OCI-LY1 (cell line): Measurements from ENCODE around the gene ZFPL1.

Experiments
- EZH2 ChIP-seq: fragments of 200-600 bp; sonication (generic), shearing (Covaris generic); IDR thresholded peaks from 2 replicates; pipeline ENCODE4 v1.8.0; 2017; ENCODE audit warnings: borderline replicate concordance, mixed run types, mild to moderate bottlenecking, antibody characterized with exemption, low read length, moderate library complexity, mixed read lengths
- TF ChIP-seq, protein P1 (sequence below): fragments of 200-600 bp; sonication (generic), shearing (Covaris generic); IDR thresholded peaks from 2 replicates; pipeline ENCODE4 v1.5.1; 2017; ENCODE audit warnings: mild to moderate bottlenecking, antibody characterized with exemption, low read length, moderate library complexity, mixed read lengths

DNA sequence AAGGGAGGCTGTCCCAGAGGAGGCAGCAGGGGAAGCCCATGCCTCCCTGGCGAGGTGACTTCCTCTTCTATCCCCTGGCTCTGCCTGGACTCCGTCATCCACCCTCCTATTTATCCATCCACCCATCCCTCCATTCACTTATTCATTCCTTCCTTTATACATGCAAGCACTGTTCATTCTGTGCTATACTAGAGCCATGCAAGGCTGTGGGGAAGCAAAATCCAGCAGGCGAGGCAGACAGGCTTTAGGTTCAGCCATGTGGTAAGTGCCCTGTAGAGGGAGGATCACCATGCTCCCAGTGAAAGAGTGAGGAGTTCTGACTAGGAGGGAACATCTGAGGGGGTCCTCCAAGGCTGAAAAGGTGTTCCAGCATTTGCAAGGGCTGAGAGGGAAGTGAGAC, 24.5 kb upstream of the ZFPL1 start:
- TF ChIP-seq, protein P1, sequence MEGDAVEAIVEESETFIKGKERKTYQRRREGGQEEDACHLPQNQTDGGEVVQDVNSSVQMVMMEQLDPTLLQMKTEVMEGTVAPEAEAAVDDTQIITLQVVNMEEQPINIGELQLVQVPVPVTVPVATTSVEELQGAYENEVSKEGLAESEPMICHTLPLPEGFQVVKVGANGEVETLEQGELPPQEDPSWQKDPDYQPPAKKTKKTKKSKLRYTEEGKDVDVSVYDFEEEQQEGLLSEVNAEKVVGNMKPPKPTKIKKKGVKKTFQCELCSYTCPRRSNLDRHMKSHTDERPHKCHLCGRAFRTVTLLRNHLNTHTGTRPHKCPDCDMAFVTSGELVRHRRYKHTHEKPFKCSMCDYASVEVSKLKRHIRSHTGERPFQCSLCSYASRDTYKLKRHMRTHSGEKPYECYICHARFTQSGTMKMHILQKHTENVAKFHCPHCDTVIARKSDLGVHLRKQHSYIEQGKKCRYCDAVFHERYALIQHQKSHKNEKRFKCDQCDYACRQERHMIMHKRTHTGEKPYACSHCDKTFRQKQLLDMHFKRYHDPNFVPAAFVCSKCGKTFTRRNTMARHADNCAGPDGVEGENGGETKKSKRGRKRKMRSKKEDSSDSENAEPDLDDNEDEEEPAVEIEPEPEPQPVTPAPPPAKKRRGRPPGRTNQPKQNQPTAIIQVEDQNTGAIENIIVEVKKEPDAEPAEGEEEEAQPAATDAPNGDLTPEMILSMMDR: no peak
- TF ChIP-seq EZH2: no peak
